Neuronal stem cell (in vitro differentiated cells): ENCODE results near the gene THSD7A.

Source experiments
- DNase-seq: peaks from one replicate; pipeline ENCODE4 v3.0.0-alpha.2; 2013; ENCODE audit warnings: low spot score
- H2AFZ ChIP-seq: one replicate; pipeline ENCODE4 v1.6.1; 2013; ENCODE audit warnings: mild to moderate bottlenecking, low read length, inconsistent platforms
- H2AK5ac ChIP-seq: 2 replicates; pipeline ENCODE4 v1.6.1; 2013; ENCODE audit warnings: low read depth, mild to moderate bottlenecking, inconsistent platforms, low read length, moderate library complexity, mixed read lengths
- H2BK120ac ChIP-seq: 2 replicates; pipeline ENCODE4 v1.6.1; 2013; ENCODE audit warnings: low read depth, mild to moderate bottlenecking, inconsistent platforms, low read length, moderate library complexity, mixed read lengths
- H2BK12ac ChIP-seq: one replicate; pipeline ENCODE4 v1.6.1; 2013; ENCODE audit warnings: low read length, inconsistent platforms
- H2BK15ac ChIP-seq: 2 replicates; pipeline ENCODE4 v1.6.1; 2013; ENCODE audit warnings: mild to moderate bottlenecking, low read length, inconsistent platforms, mixed read lengths
- H2BK5ac ChIP-seq: one replicate; pipeline ENCODE4 v1.6.1; 2013; ENCODE audit warnings: inconsistent platforms, mild to moderate bottlenecking, low read length, moderate library complexity
- H3K14ac ChIP-seq: one replicate; pipeline ENCODE4 v1.6.1; 2013; ENCODE audit warnings: low read length, inconsistent platforms
- H3K18ac ChIP-seq: 2 replicates; pipeline ENCODE4 v1.6.1; 2013; ENCODE audit warnings: low read length, inconsistent platforms
- H3K23ac ChIP-seq: 2 replicates; pipeline ENCODE4 v1.6.1; 2013; ENCODE audit warnings: low read depth, mild to moderate bottlenecking, mixed read lengths, low read length, inconsistent platforms; ENCODE audit not compliant: poor library complexity
- H3K27ac ChIP-seq: replicated peaks from 3 replicates; pipeline ENCODE4 v1.5.1; 2013; ENCODE audit warnings: low read length, inconsistent platforms
- H3K27me3 ChIP-seq, 3 experiments: 2 replicates each; pipeline ENCODE4 v1.6.1; 2013; ENCODE audit warnings: low read length in 3 of 3, mild to moderate bottlenecking in 2 of 3, inconsistent platforms in 1 of 3, low read depth in 1 of 3, mixed read lengths in 1 of 3, moderate library complexity in 1 of 3; ENCODE audit not compliant: control insufficient read depth in 3 of 3, insufficient read depth in 3 of 3
- H3K36me3 ChIP-seq, 2 donors: replicated peaks in 1 of 2; 2 replicates each; pipeline ENCODE4 v1.6.1; 2013; ENCODE audit warnings: low read length in 2 of 2; ENCODE audit not compliant: control insufficient read depth in 2 of 2, insufficient read depth in 2 of 2
- H3K4ac ChIP-seq: 2 replicates; pipeline ENCODE4 v1.6.1; 2013; ENCODE audit warnings: inconsistent platforms, mild to moderate bottlenecking, low read length, moderate library complexity
- H3K4me1 ChIP-seq, 2 donors: 1 replicate in 1 of 2; 2 replicates in 1 of 2; pipeline ENCODE4 v1.6.1; 2013; ENCODE audit warnings: low read length in 2 of 2, low read depth in 1 of 2; ENCODE audit not compliant: control insufficient read depth in 2 of 2, insufficient read depth in 1 of 2
- H3K4me2 ChIP-seq: one replicate; pipeline ENCODE4 v1.6.1; 2013; ENCODE audit warnings: mild to moderate bottlenecking, low read length, inconsistent platforms; ENCODE audit not compliant: insufficient read depth, poor library complexity, severe bottlenecking
- H3K4me3 ChIP-seq, 2 donors: 2 replicates each; pipeline ENCODE4 v1.5.1; 2013; ENCODE audit warnings: low read length in 2 of 2, mild to moderate bottlenecking in 2 of 2, inconsistent platforms in 1 of 2, moderate library complexity in 1 of 2
- H3K79me1 ChIP-seq: one replicate; pipeline ENCODE4 v1.6.1; 2013; ENCODE audit warnings: low read depth, mild to moderate bottlenecking, inconsistent platforms, low read length, moderate library complexity
- H3K9ac ChIP-seq: one replicate; pipeline ENCODE4 v1.6.1; 2013; ENCODE audit warnings: mild to moderate bottlenecking, low read depth, low read length, inconsistent platforms; ENCODE audit not compliant: poor library complexity
- H3K9me3 ChIP-seq, 2 donors: replicated peaks in 1 of 2; 2 replicates each; pipeline versions ENCODE3 to v1.6.1; 2013; ENCODE audit warnings: low read length in 2 of 2, mild to moderate bottlenecking in 2 of 2, inconsistent platforms in 1 of 2, low read depth in 1 of 2, mixed read lengths in 1 of 2, moderate library complexity in 1 of 2; ENCODE audit not compliant: control insufficient read depth in 2 of 2, insufficient read depth in 1 of 2
- H4K8ac ChIP-seq: one replicate; pipeline ENCODE4 v1.6.1; 2013; ENCODE audit warnings: low read depth, mild to moderate bottlenecking, inconsistent platforms, low read length, moderate library complexity
- H4K91ac ChIP-seq: one replicate; pipeline ENCODE4 v1.6.1; 2013; ENCODE audit warnings: low read length, low read depth, mild to moderate bottlenecking, inconsistent platforms; ENCODE audit not compliant: poor library complexity
- WGBS, 2 donors: extraction: QIAGEN DNeasy Blood & Tissue Kit; methylation state at CpG; one replicate each; pipeline ENCODE4 v1.1.7; 2013; ENCODE audit warnings: missing lambda C conversion rate in 2 of 2, mixed read lengths in 1 of 2; ENCODE audit not compliant: insufficient read length in 2 of 2, insufficient replicate concordance in 1 of 2; ENCODE audit errors: extremely low coverage in 2 of 2; 5-methylcytosine and 5-hydroxymethylcytosine counted together

THSD7A gene

GRCh38 chr7:11667071-11667809 is 164.8 kb downstream of the THSD7A start:
- no peak overlapping the region for H2BK5ac ChIP-seq
- H2AK5ac ChIP-seq, result no peak overlapping the region
- H4K8ac ChIP-seq, result no peak overlapping the region
- no peak overlapping the region for H3K4me2 ChIP-seq
- H2BK12ac ChIP-seq, result no peak overlapping the region
- no CpG with 5 or more reads among the region's 7 CpGs for WGBS, 2 donors
- H3K9me3 ChIP-seq, result no peaks in the 10 kb centered on the region
- no peaks in the 10 kb centered on the region for H3K27me3 ChIP-seq
- H2AFZ ChIP-seq, result no peak overlapping the region
- H3K9ac ChIP-seq, result no peak overlapping the region
- H3K18ac ChIP-seq, result no peak overlapping the region
- no peak overlapping the region for H3K23ac ChIP-seq
- no peak overlapping the region for H3K14ac ChIP-seq
- DNase-seq, result no peak
- no peak overlapping the region for H2BK15ac ChIP-seq
- H3K27ac ChIP-seq, result no peak overlapping the region
- H4K91ac ChIP-seq, result no peak overlapping the region
- H3K79me1 ChIP-seq, result no peaks in the 10 kb centered on the region
- H3K4me3 ChIP-seq, result no peak overlapping the region
- no peak overlapping the region for H2BK120ac ChIP-seq
- no peak overlapping the region for H3K4ac ChIP-seq
- H3K36me3 ChIP-seq, result no peaks in the 10 kb centered on the region
- no peaks in the 10 kb centered on the region for H3K4me1 ChIP-seq

GRCh38 chr7:11665357-11665756 is 166.6 kb downstream of the THSD7A start:
- no peak overlapping the region for H3K4ac ChIP-seq
- no peaks in the 10 kb centered on the region for H3K4me1 ChIP-seq
- no peaks in the 10 kb centered on the region for H3K27me3 ChIP-seq
- no peaks in the 10 kb centered on the region for H3K79me1 ChIP-seq
- no CpG with 5 or more reads among the region's 3 CpGs for whole genome bisulfite sequencing, 2 donors
- H2BK5ac ChIP-seq, result no peak overlapping the region
- H2BK120ac ChIP-seq, result no peak overlapping the region
- H2BK12ac ChIP-seq, result no peak overlapping the region
- DNase-seq, result no peak
- no peak overlapping the region for H4K8ac ChIP-seq
- no peaks in the 10 kb centered on the region for H3K9me3 ChIP-seq
- H2BK15ac ChIP-seq, result no peak overlapping the region
- H3K27ac ChIP-seq, result no peak overlapping the region
- H4K91ac ChIP-seq, result no peak overlapping the region
- H3K9ac ChIP-seq, result no peak overlapping the region
- no peaks in the 10 kb centered on the region for H3K36me3 ChIP-seq
- H3K18ac ChIP-seq, result no peak overlapping the region
- no peak overlapping the region for H3K4me3 ChIP-seq
- no peak overlapping the region for H3K4me2 ChIP-seq
- H2AFZ ChIP-seq, result no peak overlapping the region
- no peak overlapping the region for H3K23ac ChIP-seq
- H3K14ac ChIP-seq, result no peak overlapping the region
- no peak overlapping the region for H2AK5ac ChIP-seq

GRCh38 chr7:11655642-11656041 is 176.4 kb downstream of the THSD7A start:
- DNase-seq, result no peak
- Histone ChIP-seq H2BK12ac (no peak overlapping the region), H3K4me2 (no peak overlapping the region), H3K23ac (no peak overlapping the region), H3K27ac (no peak overlapping the region), H2AK5ac (no peak overlapping the region), H3K4me3 (no peak overlapping the region), H2BK5ac (no peak overlapping the region), H3K9me3 (no peaks in the 10 kb centered on the region), H3K4me1 (peaks cover 0 to 4% of the 10 kb centered on the region in 2 donors), H2BK15ac (no peak overlapping the region), H4K8ac (no peak overlapping the region), H3K36me3 (no peaks in the 10 kb centered on the region), H4K91ac (no peak overlapping the region), H3K27me3 (no peaks in the 10 kb centered on the region), H3K79me1 (no peaks in the 10 kb centered on the region), H2BK120ac (no peak overlapping the region), H3K18ac (no peak overlapping the region), H3K4ac (no peak overlapping the region), H3K9ac (no peak overlapping the region), H2AFZ (no peak overlapping the region), H3K14ac (no peak overlapping the region)
- no CpG with 5 or more reads among the region's 1 CpG for WGBS, 2 donors

GRCh38 chr7:11655163-11655562 is 176.8 kb downstream of the THSD7A start:
- no peak overlapping the region for H3K9ac ChIP-seq
- H2AK5ac ChIP-seq, result no peak overlapping the region
- peaks cover 0 to 4% of the 10 kb centered on the region in 2 donors for H3K4me1 ChIP-seq
- H3K27me3 ChIP-seq, result no peaks in the 10 kb centered on the region
- no peak overlapping the region for H4K8ac ChIP-seq
- no peaks in the 10 kb centered on the region for H3K9me3 ChIP-seq
- no peak overlapping the region for H3K27ac ChIP-seq
- H3K18ac ChIP-seq, result no peak overlapping the region
- no peak overlapping the region for H3K23ac ChIP-seq
- no peaks in the 10 kb centered on the region for H3K36me3 ChIP-seq
- no peak overlapping the region for H3K4ac ChIP-seq
- no peaks in the 10 kb centered on the region for H3K79me1 ChIP-seq
- H3K4me3 ChIP-seq, result no peak overlapping the region
- no peak overlapping the region for H3K4me2 ChIP-seq
- no peak overlapping the region for H2AFZ ChIP-seq
- H2BK120ac ChIP-seq, result no peak overlapping the region
- no peak overlapping the region for H3K14ac ChIP-seq
- no peak overlapping the region for H2BK15ac ChIP-seq
- no peak for DNase-seq
- no peak overlapping the region for H4K91ac ChIP-seq
- H2BK5ac ChIP-seq, result no peak overlapping the region
- no peak overlapping the region for H2BK12ac ChIP-seq
